ENCODE results near the gene DUSP11.
"Not testable (repeated sequence)": the region's sequence is repeated elsewhere in the genome, so short reads cannot be mapped to it uniquely, and the experiment has no call there.

DUSP11 gene

DNA sequence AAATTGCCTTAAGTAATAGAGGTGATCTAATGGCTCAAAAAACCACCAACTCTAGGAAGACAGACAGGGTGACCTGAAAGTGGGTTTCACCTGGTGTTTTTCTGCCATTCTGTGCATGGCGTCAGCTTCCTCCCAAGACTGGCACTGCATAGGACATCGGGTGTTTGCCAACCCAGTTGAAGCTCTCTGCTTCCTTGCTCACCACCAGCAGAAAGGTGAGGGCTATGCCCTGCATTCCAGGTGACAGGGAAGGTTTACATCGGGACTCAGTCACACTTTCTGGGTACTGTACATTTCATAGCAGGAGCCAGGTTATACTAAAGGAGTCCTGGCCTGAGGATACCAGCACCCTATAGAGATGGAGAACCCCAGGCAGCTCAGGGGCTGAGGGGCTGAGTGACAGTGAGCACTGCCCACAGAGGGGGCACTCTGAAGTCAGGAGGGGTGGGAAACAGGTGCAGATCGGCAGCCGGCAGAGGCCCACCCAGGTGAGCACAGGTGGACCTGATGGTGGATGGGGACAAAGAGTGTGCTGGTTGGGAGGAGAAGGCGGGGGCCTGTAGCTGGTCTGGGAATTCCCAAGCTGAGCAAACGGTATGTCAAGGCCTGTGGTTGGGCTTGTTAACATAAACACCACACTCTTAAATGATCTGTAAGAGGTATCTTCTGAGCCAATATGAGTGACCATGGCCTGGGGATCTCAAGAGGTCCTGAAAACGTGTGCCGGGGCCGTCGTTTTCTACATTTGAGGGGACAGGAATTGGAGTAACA lies 60.9 kb downstream of the DUSP11 start:
- DNase-seq (ENCODE audit: insufficient read length, low spot score), result no peak
- no peak for FAIRE-seq

DNA sequence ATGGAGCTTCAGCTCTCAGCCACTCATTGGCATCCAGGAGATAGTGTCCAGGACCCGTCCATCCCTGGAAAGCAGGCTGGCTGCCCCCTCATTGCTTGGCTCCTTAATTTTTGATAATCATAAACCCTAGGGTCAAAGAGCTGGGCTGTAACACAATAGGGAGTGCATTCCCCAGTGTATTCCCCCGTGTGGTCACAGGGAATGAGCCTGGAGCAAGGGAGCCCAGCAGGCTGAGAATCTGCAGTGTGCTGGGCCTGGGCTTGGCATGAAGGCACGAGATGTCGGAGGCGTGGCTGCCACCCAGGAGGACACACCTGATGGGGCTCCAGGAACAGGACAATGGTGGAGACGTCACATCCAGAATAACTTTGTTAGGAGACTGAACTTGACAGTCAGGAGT lies 61.5 kb downstream of the DUSP11 start:
- no peak for DNase-seq (ENCODE audit: insufficient read length, low spot score)
- FAIRE-seq, result no peak

DNA sequence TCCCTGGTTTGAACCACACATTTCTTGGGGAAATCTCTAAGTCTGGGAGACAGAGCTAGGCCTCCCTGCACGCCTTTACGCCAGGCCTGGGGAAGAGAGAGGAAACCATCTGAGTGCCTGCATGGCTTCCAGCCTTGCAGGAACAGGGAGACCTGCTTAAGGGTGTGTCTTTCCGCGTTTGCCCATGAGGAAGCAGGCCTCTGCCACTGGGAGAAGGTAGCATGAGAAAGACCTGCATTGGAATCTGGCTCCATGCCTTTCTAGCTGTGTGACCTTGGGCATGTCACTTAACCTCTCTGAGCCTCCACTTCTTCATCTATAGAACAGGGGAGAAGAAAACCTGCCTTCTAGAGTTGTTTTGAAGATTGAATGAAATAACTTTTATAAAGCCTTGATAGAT lies 62.2 kb downstream of the DUSP11 start:
- FAIRE-seq; DNase-seq (ENCODE audit: insufficient read length, low spot score): not testable (repeated sequence)

DNA sequence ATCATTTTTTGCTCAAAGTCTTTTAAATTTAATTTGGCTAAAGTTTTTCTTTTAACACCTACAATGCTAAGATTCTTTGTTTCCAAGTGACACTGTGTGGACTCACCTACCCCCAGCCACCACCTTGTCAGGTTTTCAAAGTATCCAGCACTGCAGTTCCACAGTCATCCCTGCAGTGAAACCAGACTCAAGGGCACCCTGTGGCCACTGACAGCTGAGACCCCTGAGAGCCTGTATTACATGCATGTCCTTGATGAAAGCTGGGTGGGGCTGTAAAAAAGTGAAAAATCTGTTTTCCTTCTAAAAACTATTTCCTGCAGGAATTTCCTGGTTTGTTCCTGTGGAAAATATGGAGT lies 62.7 kb downstream of the DUSP11 start:
- DNase-seq (ENCODE audit: insufficient read length, low spot score) (no peak), FAIRE-seq (no peak)

DNA sequence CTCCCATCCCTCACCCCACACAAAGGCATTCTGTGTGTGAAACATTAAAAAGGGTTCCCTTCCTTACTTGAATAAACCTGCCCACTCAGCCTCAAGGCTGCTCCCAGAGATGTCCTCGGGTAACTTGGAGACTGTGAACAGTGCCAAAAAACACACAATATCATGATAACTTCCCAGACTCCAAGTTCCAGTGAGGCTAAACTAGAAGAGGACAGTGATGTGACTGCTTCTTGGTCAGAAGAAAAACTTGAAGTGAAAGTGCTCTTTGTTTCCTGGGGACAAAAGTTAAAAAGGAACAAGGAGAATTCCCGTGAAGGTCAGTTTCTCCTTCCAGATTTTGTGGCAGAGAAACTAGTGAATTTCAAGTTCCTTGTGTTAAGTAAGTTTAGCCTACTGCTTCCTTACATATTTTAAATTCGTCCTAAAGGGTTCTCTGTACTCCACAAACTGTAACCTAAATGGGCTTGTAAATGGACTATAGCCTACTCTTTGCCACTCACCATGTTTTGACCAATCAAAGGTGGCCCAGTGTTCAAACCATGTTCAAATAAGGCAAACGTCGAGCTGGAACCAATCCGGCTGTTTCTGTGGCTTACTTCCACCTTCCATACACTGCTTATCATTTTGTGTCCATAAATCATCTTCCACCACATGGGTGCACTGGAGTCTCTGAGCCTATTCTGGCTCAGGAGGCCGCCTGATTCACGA lies 63.2 kb downstream of the DUSP11 start:
- DNase-seq (ENCODE audit: insufficient read length, low spot score) (no peak), FAIRE-seq (no peak)

DNA sequence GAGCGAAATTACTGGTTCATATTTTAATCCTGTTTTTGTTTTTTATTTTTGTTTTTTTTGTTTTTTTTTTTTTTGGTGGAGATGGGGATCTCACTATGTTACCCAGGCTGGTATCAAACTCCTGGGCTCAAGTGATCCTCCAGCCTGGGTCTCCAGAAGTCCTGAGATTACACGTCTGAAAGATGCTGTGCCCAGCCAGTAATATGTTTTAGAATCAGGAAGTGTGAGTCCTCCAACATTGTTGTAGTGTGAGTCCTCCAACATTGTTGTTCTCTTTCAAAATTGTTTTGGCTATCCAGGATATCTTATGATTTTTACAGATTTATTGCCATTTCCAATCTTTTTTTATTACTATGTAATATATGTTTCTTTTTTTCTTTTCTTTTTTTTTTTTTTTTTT lies 65.8 kb downstream of the DUSP11 start:
- FAIRE-seq (no peak), DNase-seq (ENCODE audit: insufficient read length, low spot score) (no peak)

Measured in HTR-8/SVneo (cell line).